D721Med (cell line): ENCODE results near the gene GAREM1.
"Not testable (repeated sequence)": the region's sequence is repeated elsewhere in the genome, so short reads cannot be mapped to it uniquely, and the experiment has no call there.

ENCODE experiments used
- DNase-seq: peaks from one replicate; pipeline ENCODE4 v3.0.0; 2011; ENCODE audit warnings: low spot score; ENCODE audit not compliant: insufficient read length
- FAIRE-seq: peaks from 2 replicates; lab custom pipeline; 2011; peaks lifted over from hg19 to GRCh38; lab: Jason Lieb, UNC
- CTCF ChIP-seq: IDR thresholded peaks from 2 replicates; pipeline ENCODE4 v1.5.1; 2012; ENCODE audit warnings: mild to moderate bottlenecking, control low read depth; ENCODE audit not compliant: insufficient read depth; ENCODE audit errors: missing control alignments

GAREM1 gene

GRCh38 chr18:32482117-32482516, 11.4 kb upstream of the GAREM1 start:
- DNase-seq (no peak), FAIRE-seq (peak; percentile 32)
- no peak for TF ChIP-seq CTCF

GRCh38 chr18:32480581-32480980, 9.9 kb upstream of the GAREM1 start:
- DNase-seq (no peak), FAIRE-seq (peak; percentile 21)
- no peak for TF ChIP-seq CTCF

GRCh38 chr18:32478807-32479206, 8.1 kb upstream of the GAREM1 start:
- TF ChIP-seq CTCF, result no peak
- FAIRE-seq, result peak; percentile 99
- DNase-seq, result peak; percentile 42

- FAIRE-seq, result no peak
- no peak for TF ChIP-seq CTCF
- DNase-seq, result no peak
These were observed 7.6 kb upstream of the GAREM1 start for GRCh38 chr18:32478317-32478716.

- DNase-seq (no peak), FAIRE-seq (peak; percentile 77)
- no peak for TF ChIP-seq CTCF
These were observed 5.4 kb upstream of the GAREM1 start for GRCh38 chr18:32476106-32476505.

- DNase-seq, FAIRE-seq: not testable (repeated sequence)
These were observed 4.4 kb upstream of the GAREM1 start for GRCh38 chr18:32475069-32475468.

- TF ChIP-seq CTCF, result no peak
- DNase-seq (no peak), FAIRE-seq (peak; percentile 69)
These were observed 2.6 kb upstream of the GAREM1 start for GRCh38 chr18:32473325-32473724.

GRCh38 chr18:32472841-32473240, 2.2 kb upstream of the GAREM1 start:
- no peak for DNase-seq
- FAIRE-seq, result no peak

More at GRCh38 chr18:32472841-32473240, 2.2 kb upstream of the GAREM1 start:
- TF ChIP-seq CTCF, result no peak
